Activated CD4-positive, alpha-beta T cell treated with anti-CD3 and anti-CD28 coated beads, Interleukin-2, amount 50 U/mL, for 4 hours (primary cell): ENCODE data around the gene MX1.

ENCODE experiments used
- DNase-seq, 2 experiments: peaks; one replicate each; pipeline ENCODE4 v3.0.0-alpha.2; 2020

MX1 gene

GRCh38 chr21:41432562-41433460 lies 6.8 kb downstream of the MX1 start:
- no peak for DNase-seq

GRCh38 chr21:41433566-41433965 lies 7.5 kb downstream of the MX1 start:
- no peak for DNase-seq

- DNase-seq: no peak
Measured at GRCh38 chr21:41435706-41436105, 9.7 kb downstream of the MX1 start.

GRCh38 chr21:41437729-41438128 lies 11.7 kb downstream of the MX1 start:
- DNase-seq: no peak

GRCh38 chr21:41438425-41439113 lies 12.5 kb downstream of the MX1 start:
- no peak for DNase-seq

DNA sequence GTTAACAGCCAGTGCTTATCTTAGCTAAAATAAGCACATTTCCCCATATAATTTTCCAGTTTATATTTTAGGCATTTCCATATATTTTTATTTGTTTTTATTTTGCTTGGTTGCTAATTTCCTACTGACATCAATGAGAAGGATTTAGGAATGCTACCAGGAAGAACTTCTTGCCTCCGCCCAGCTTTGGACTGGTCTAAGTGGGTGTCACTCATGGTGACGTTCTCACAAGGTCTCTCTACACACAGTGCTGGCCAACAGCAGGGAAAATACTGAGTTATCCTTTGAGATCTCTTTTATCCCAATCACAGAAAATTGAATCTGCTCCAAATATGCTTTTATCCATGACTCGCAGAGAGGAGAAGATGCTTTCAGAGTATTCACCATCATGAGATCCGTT lies 13.2 kb downstream of the MX1 start:
- no peak for DNase-seq

DNA sequence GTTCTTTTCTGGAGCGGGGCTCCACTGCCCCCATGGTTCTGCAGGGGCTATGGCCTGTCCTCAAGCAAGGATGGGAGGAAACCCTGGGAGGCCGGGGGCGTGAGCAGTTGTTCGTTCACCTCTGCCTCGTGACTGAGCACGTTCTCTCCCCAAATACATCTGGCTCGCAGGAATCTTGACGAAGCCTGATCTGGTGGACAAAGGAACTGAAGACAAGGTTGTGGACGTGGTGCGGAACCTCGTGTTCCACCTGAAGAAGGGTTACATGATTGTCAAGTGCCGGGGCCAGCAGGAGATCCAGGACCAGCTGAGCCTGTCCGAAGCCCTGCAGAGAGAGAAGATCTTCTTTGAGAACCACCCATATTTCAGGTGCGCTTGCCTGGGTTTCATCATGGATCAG lies 15.5 kb downstream of the MX1 start:
- no peak for DNase-seq

- DNase-seq: no peak
Measured at GRCh38 chr21:41442481-41443186, 16.6 kb downstream of the MX1 start.

- no peak for DNase-seq
Measured at GRCh38 chr21:41443562-41443961, 17.5 kb downstream of the MX1 start.

GRCh38 chr21:41444703-41445464 lies 18.8 kb downstream of the MX1 start:
- DNase-seq: no peak

DNA sequence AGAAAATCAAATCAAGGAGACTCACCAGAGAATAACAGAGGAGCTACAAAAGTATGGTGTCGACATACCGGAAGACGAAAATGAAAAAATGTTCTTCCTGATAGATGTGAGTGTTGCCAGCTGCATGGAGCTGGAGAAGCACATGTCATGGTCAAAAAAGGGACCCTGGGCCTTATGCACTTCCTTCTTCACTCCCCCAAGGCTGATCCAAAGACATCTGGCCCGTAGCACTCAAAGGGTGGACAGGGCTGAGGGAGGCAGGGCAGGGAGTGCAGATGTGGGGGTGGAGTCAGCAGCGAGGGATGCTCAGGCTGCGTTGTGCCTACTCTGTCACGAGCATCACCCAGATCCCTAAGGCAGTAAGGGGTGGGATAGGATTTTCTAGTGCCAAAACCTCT lies 19.4 kb downstream of the MX1 start:
- no peak for DNase-seq

DNA sequence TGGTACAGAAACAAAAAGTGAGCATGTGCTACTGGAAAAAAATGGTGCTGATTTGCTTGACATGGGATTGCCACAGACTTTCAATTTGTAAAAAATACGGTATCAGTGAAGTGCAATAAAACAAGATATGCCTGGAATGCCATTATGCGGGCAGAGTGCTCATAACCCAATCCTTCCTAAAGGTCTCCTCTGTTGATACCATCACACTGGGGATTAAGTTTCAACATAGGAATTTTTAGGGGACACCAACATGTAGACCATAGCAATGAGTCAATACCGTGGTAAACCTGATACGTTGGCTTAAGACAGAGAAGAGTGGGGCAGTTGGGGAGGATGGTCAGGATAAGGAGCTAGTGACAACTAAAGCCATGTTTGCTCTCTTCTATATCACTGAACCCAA lies 20.5 kb downstream of the MX1 start:
- DNase-seq: no peak

GRCh38 chr21:41447356-41447755 lies 21.3 kb downstream of the MX1 start:
- no peak for DNase-seq

DNA sequence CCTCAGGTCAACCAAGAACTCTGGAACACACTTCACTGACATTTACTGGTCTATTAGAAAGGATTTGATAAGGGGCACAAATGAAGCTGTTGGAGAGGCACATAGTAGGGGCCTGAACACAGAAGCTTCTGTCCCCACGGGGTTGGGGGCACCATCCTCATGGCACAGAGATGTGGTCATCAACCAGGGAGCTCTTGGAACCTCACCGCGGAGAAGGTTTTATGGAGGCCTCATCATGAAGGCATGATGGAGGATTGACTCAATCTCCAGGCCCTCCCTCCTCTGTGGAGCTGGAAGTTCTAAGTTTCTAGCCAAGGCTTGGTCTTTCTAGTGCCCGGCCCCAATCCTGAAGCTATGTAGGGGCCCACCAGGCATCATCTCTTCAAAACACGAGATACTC lies 23.6 kb downstream of the MX1 start:
- DNase-seq: no peak

DNA sequence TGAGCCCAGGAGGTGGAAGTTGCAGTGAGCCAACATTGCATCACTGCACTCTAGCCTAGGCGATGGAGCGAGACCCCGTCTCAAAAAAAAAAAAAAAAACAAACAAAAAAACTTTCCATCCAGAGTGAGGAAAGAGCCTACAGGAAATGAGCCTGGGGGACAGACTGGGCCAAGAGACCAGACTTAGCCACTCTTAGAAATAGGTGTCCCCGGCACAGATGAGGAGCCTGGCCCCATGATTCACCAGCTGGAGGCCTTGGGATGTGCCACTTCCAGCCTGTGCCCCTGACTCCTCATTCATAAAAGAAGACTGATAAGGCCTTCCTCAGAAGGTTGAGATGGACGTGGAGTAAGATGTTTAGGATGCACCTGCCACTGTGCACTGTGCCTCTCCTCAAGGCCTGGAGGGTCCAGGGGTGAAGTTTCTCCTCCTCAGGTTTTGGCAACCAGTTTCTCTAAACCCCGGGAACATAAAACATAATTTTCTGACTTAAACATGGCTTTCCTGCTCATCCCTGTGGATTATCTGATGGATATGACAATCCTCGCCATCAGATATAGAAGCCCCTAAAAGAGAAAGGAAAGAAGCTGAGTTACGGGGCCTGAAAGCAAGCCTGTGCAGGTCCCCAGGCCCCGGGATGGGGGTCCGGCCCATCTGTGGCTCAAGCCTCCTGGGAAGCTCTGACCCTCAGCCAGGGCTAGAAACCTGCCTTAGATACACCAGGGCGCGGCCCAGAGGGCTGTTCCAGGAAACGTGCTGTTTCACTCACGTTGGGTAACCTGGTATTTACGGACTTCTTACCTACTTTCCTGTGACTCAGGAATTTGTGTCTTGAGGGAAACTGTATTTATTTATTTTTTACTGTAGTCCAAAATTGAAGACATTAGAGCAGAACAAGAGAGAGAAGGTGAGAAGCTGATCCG lies 26.0 kb downstream of the MX1 start:
- no peak for DNase-seq

GRCh38 chr21:41453198-41453597 lies 27.2 kb downstream of the MX1 start:
- DNase-seq: no peak

DNA sequence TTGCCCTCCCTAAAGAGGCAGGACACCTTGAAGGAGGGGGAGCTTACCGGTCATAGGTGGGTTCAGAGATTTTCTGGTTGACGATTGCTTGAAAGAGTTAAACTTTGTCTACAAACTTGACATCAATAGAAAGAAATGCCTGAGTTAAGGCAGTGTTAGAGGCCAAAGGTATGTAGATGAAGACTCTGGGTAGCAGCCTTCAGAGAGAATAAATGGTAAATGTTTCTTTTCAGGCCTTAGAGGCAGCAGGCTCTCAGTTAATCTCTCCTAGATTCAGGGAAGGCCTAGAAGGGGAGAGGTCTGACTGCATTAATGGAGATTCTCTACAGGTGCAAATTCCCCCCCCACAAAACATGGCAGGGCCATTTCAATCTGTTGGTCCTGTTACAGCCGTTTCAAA lies 27.7 kb downstream of the MX1 start:
- no peak for DNase-seq

DNA sequence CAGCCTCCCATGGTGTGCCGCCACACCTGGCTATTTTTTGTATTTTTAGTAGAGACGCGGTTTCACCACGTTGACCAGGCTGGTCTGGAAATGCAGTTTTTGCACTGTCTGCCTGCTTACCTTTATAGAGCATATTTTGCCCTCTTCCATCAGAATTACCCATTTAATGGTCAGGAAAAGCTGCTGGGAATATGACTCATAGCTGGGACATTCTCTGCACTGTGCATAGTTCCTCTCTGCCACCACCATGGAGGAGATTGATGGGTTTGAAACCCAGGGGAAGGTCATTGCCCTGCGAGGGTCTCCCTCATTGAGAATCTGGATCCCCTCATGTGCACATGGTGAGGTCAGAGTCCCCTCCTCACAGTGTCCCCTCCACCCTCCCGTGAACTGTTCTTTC lies 32.1 kb downstream of the MX1 start:
- no peak for DNase-seq

GRCh38 chr21:41458559-41458958 lies 32.5 kb downstream of the MX1 start:
- no peak for DNase-seq

- DNase-seq: no peak
Measured at GRCh38 chr21:41459884-41460534, 34.0 kb downstream of the MX1 start.
